ENCODE measurements around the gene ABL1.

ABL1 gene

DNA sequence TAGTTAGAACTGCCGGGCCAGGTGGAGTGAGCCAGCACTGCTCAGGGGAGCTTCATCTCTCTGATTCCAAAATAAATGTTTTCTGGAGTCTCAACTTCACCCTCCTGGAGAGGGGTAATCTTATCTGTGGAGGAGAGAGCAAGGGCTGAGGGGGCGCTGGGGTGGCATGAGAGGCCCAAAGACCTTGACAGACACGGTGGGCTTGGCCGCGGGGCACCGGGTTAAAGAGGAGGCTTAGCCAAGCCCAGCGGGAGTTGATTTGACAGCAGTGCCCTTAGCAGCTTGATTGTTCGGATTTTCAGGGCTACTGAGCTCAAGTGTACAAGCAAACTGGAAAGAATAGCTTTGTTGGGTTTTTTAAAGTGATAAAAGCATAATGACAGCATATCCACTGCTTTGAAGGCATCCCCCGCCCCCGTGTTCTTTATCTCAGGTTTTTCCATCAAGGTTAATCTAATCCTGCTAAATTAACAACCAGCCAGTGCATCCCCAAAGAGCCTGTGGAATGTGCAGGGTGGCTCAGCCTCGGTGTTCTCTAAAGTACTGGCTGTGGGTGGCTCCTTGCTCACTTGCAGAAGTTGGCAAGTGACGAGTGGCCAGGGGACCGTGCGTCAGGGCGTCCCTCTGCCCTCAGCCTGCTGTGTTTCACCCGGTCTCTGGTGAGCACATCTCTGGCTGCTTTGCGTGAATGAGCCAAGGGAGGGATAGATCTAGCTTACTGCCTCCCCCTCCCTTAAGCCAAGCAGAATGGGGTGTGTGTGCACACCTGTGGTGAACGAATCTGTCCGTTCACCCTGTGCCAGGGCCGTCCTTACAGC is 56.0 kb downstream of the ABL1 start:
- DNase-seq (ENCODE audit: low read depth) = no peak

DNA sequence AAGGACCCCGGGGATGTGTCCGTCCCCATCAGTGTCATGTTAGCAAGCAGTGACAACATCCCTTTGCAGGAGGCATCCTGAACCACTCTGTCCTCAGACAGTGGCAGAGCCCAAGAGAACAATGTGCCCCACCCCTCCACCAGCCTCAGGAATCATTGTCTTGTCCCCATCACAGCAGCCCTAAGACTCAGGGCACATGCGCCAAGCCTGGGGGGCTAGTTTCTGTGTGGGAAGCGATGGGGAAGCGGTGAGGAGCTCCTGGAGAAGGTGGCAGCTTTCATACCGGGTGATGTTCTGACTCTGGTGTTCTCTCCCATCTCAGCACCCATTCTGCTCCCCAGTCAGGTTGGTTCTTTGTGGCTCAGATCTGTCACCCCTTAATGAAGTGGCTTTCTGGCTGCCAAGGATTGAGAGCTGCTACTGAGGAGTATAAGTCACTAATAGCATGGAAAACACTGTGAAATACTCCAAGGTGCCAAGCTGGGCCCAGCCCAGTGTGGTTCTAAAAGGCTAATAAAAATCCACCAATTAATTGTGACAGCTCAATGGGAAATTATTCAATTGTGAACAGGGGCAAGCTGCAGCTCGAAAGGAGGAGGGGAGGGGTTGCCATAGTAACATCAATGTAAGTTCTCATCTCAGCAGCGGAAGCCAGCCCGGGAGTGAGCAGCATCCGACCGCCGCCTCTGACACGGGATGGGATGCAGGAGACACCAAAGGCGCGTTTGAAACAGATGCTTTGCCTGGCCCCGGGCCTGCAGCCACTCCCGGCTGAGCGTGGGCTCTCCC is 56.8 kb downstream of the ABL1 start:
- DNase-seq (ENCODE audit: low read depth) = no peak

DNA sequence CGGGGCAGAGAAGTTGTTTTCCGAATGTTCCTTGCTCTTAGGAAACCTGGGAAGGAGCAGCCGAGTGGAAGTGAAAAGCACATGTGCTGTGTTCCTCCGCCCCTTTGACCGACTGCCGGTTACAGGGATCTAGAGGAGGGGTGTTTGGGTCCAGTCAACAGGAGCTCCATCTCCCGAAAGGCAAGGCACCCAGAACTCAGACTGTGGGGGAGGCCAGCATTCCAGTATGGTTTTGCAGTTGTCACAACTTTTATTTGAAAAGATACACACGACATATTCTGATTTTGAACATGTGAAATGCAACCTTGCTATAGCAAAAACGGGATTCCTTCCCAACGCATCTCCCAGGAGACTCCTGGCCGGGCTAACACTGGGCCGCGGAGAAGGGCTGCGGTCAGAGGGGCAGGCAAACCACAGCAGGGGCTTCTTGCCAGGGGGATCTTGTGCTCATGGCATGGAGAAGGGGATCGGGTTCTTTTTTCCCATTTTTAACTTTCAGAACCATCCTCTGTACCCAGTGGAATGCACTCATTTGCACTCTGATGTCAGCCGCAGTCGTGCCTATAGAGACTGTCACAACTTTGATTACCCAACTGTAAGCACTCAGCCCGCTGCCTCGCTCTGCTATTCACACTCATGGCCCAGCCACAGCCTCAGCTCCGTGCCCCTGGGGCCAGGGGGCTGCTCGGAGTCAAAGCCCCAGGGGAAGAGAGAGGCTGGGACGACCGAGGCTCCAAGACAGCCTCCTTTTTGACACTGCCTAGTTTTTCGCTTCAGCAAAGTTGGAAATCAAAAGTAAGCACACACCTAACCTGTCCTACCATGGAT is 57.6 kb downstream of the ABL1 start:
- no peak for DNase-seq (ENCODE audit: low read depth)

DNA sequence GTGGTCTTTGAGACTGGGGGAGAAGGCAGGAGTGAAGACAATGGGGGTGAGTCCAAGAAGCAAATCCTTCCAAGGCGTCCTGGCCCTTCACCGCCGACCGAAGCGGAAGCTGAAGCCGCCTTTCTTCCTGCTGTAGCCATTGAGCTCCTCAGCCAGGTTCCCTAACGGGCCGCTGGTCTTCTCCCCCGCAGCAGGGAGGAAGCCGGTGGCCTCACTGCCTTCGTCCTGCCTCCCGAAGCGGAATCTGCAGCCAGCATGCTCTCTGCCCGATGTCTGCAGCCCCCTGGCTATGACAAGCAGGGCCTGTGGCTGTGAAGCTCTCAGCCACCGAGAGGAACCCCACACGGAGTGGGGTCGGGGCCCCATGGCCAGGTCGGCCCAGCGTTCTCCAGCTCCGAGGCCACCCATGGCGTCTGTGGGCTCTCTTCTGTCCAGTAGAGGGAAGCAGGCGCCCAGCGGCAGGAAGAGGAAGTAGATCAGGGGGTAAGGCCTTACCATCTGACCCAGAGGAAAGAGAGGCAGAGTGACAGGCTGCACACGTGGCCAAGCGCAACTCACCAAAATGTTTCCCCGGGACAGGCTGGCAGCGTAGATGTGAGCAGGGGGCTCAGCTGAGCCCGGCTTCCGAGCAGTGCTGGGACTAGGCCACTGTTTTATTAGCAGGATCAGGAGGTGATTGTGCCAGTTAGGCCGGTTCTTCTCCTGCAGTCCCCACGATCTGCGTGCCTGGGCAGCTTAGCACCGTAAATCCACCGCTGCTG is 58.5 kb downstream of the ABL1 start:
- no peak for DNase-seq (ENCODE audit: low read depth)

DNA sequence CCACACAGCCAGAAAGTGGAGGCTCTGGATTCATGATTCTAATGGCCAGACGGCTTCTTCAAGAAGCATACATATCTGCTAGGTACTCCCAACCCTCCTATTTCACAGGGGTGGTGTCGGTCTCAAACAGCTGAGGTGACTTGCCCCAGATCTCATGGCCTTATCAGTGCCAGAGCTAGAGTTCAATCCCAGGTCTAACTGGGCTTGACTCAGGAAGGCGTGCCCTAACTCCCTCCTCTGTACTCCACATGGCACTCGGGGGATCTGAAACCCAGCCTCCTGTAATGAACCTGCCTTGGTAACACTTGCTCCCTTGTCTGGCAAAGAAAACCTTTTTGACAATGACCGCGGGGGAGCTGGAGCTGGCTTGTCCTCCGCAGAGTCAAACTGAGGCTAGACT is 59.5 kb downstream of the ABL1 start:
- no peak for DNase-seq (ENCODE audit: low read depth)

DNA sequence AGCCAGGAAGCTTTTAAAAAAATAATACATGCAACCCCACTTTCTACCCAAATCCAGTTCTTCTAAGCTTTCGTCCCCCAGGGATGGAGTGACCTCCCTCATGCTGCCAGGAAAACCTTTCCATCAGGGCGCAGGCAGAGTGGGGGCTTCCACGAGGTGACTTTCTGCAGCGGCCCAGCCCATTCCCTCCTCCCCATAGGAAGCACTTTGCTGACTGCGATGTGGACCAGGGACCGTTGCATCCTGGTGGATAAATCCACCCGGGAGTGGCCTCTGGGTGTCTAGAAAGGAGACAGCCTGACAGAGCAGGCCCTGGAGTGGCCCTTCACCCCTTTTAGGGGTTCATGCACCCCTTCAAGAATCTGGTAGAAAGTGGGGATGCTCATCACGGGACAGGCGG is 60.0 kb downstream of the ABL1 start:
- DNase-seq (ENCODE audit: low read depth) = no peak

DNA sequence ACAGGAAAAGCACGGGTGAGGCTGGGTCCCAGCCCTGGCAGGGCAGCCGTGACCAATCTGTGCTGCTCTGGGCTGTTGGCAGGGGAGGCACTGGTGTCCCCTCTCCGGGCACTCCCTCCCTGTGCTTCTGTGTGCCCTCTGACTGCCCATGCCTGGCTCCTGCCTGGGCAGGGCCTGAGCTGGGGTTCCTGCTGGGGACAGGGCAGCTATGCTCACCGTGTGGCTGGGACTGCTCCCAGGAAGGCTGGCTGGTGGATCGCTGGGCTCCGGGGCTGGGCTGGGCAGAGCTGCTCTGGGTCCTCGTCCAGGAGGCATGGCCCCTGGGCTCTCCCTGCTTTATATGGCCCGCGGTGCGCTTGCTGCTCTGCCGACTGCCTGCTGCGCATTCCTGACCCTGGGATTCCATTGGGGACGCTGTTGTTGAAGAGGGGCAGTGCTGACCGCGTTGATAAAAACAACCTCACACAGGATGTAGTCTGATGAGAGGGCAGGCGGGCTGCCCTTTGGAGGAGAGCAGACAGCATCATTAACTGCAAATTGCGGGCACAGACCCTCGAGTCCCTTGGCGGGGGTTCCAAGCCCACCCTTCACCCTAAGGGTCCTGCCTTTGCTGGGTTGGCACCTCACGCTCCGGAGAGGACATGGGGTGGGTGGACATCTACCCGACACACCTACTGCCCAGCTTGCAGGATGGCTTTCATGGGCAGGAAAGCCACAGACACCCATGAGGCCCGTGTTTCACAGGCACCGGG is 60.6 kb downstream of the ABL1 start:
- no peak for DNase-seq (ENCODE audit: low read depth)

DNA sequence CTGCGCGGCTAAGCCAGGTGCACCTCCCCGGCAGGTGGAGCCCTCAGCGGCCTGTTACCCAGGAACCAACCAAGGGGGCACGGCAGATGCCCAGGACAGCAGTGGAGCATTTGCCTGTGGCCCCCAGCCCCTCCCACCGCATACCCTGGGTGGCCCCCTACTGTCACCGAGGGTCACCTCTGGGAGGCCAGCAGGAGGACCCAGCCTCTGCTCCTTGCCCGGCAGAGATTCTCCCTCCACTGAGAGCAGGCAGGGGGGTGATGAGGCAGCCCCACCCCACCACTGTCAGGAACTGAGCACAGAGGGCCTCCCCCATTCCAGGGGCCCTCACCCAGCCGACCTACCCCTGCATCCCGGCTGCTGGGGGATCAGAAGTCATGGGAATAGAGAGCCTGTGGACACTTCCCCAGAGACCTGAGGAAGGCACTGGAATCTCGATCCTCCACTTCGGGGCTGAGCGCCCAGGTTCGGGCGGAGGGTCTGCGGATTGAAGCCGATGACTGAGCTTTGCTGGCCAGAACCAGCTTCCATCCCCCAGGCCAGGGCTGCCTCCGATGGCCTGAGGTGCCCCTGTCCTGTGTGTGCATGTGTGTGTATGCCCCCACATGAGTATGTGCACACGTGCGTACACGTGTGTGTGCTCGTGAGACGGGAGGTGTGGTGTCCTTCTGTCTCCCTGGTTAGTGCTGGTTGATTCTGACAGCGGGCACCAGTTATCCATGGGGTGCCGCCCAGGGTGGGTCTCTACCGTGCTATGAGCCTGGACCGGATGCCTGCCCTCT is 61.4 kb downstream of the ABL1 start, which contains the start of gene QRFP:
Gene QRFP (minus strand): TSS at position 580 of the 782 bp plus-strand sequence. CDS start 2,974 bp downstream, outside the sequence.
- no peak for DNase-seq (ENCODE audit: low read depth)

DNA sequence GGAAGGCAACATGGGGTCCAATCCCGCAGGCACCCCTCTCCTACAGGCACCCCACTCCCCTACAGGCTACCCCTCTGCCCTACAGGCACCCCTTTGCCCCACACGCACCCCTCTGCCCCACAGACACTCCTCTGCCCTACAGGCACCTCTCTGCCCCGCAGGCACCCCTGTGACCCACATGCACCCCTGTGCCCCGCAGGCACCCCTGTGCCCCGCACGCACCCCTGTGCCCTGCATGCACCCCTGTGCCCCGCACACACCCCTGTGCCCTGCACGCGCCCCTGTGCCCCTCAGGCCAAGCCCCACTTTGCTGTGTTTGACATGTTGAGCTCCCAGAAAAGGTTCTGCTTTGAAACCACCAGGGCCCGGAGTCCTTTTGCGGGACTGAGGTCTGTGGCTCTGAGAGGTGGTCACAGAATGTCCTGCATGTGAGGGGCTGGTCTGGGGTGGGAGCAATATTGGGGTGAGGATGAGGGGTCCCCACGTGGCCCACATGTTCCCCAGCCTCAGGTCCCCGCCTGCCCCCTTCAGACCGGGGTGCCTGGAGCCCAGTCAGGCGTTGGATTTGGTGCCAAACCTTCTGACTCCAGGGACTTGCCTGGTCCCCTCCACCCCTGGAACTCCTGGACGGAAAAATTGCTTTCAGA is 62.2 kb downstream of the ABL1 start:
- DNase-seq (ENCODE audit: low read depth) = no peak

DNA sequence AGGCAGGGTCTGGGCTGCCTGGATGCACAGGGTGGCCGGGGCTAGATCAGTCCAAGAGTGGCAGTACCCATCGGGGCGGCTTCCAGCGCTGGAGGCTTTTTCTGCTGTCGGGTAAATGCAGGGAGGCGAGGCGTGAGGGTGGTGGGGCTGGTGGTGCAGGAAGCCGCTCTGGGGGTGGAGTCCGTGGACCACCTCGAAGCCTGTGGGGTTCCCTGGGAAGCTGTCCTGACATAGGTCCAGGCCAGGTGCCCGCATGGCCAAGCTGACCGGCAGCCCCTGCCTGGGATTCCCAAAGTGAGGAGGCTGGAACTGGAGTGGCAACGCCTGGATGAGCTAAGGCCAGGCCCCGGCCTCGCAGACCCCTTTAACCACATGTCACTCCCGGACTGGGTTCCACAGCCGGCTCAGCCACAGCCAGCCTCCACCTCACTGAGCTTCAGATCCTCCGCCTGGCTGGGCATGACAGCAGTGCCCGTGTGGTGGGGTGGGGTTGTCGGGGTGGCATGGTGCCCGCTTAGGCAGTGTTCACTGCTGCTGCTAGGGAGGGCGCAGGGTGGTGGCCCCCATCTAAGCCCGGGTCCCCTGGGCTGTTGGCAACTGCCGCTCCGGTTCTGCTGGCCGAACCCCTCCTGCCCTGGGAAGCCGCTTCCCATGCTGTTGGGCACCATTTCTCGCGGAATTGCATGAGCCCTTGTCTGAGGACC is 62.9 kb downstream of the ABL1 start:
- DNase-seq (ENCODE audit: low read depth) = no peak

DNA sequence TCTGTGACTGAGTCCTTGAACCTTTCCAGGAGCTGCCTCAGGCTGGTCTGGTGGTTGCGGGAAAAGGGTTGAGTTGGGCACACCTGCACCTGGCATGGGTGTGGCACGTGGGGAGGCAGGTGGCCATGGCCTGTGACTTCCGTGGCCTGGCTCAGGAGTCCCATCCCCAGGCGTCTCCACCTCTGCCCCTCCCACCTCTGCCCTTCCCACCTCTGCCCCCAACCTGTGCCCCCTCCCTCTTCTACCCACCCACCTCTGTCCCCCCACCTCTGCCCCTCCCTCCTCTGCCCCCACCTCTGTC is 63.4 kb downstream of the ABL1 start:
- DNase-seq (ENCODE audit: low read depth) = no peak

DNA sequence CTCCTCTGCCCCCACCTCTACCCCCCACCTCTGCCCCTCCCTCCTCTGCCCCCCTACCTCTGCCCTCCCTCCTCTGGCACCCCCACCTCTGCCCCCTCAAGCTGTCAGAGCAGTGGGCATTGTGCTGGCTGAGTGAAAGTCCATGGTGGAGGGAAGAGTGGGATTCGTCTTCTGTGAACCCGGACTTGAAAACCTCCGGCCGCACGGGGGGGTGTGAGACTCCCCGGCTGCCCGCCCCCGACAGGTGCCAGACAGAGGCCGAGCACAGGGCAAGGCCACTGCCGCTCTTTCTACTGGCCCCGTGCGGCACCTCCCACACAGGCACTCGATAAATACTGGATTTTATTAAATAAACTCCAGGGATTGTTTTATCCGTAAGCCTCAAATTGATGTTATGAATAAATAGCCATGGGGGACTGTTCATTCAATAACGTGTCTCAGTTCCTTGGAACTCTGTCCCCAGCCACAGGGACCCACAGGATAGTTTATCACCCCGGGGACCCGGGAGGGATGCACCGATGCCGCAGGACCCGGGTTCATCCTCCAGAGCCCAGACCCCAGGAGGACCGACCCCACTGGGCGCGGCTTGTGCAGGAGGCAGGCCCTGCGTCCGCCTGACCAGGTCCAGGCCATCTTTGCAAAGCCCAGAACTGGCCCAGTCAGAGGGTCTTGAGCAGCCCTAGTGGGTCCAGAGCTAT is 64.1 kb downstream of the ABL1 start:
- DNase-seq (ENCODE audit: low read depth) = no peak

DNA sequence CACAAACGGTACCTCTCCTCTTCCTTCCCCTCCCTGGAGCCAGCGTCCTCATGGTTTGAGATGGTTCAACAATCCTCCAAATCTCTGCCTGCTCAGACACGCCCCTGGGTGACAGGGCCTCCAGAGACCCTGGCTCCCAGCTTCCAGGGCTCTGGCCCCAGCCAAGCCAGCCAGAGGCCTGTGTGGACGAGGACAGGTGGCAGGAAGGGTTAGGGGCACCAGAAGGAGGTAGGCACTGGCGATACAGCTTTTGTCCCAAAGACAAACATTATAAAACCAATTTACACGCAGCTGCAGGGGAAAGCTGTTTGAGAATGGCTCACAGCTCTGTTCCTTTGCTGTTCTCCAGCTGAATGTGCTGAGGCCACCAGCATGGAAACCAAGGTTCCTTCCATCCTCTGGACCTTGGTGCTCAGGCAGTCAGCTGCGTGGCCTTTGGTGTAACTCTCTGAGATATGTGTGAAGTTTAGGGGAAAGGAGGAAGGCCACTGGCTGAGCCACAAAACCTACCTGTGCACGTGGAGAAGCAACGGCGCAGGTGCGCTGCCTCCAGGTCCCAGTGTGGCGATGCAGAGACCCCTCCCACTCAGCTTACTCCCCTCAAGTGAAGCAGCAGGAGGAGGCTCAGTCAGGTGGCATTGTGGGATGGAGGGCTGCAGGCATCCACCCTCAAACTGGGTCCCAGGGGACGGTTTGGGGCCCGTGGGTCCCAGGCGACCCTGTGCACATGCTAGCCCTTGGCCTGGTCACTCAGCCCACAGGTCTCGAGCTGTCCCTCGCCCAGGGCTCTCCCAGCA is 65.8 kb downstream of the ABL1 start:
- no peak for DNase-seq (ENCODE audit: low read depth)

DNA sequence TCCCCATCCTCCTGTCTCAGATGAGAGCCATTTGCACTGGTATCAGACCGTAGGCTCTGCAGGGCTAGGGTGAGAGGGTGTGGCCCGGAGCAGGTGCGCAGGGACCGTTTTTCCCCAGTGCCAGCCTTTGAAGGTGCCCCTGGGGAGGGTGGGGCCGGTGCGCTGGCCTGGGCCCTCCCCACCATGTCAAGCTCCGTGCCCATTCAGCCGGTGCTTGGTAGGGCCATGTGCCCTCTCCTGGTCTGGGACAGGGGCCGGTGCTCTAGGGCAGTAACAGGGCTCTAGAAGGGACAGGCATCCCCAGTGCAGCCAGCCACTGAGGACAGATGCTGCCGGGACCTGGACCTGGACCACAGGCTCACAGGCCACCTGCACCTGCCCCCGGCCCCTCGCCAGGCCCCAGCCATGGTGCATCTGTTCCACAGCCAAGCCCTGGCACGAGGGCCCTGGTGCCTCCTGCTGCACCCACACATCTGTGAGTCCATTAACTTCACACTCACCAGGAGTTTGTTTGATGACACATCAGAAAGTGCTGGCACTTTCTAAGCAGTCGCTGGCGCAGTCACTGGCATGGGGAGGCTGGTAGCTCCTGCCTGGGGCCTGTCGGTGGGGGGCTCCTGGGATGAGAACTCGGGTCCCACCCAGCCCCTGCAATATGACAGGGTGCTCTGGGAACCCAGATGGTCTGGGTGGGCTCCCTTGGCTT is 66.6 kb downstream of the ABL1 start:
- DNase-seq (ENCODE audit: low read depth) = no peak

DNA sequence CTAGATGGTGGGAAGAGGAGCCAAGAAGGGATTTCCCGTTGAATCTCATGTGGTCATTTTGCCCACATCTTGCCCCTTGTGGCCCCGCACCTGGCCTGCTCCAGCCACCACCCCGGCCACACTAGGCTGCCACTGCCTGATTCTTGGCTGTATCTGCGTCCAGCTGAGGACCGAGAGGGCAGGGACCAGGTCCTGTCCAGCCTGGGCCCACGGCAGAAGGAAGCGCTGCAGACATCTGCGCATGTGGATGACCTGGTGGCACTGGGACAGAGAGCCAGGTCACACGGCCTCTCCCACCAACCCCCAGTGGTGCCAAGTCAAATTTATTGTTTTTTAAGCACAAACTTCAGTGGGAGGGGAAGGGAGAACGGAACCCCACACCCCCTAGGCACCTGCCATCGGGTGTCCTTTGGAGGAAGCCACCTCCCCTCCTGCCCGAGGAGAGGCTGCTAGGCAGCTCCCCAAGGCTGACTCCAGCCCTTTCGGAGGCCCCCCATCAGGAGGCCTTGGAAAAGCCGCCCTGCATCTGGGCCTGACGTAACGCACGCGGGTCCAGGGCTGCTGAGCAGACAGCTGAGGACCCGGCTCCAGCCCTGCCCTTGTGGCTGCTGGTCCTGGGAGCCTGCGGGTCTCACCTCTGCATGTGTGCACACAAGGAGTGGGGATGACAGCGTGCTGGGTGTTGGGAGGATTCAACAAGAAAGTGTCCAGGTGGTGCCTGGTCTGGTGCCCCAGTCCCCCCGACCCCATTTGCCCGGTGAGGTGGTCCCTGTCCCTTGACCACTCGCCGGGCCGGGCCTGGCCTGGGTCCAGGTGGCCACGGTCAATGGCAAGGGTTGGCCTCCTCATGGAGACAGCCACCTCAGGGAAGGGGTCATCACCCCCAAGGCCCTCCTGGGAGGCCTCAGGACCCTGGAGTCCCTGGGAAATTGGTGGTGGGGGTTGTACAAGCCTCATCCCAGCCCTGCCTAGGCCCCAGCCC is 67.4 kb downstream of the ABL1 start:
- no peak for DNase-seq (ENCODE audit: low read depth)

Data from activated T-helper 9 cell treated with anti-CD3 and anti-CD28 coated beads, Interleukin-2, amount 50 U/mL, for 16 hours (primary cell).